ENCODE data around the gene PPP1R15A. TPM values are rescaled to one million over a fixed set of nuclear protein-coding genes. Genes with fewer than 3 reads are reported as not detected.

Gene PPP1R15A
- polyA plus RNA-seq, 1 donor from 2014 or later = 73.6 TPM

DNA sequence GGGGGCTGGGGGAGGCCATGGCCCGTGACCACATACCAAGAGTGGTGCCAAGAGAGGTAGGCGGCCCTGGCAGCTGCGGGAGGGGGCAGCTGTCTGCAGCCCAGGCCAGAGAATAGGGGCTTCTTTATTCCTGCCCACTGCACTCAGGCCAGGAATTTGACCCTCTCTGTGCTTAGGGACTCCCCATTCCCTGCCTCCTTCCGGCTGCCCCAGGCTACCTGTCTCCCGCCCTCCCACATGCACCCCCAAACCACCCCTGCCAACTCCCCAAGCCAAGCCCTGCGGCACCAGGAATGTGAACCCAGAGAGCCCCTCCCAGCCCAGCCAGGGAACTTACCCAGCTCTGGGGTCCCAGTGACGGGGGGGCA is 4.5 kb upstream of the PPP1R15A start:
- Histone ChIP-seq H3K27ac (ENCODE audit: low read length) (no peak overlapping the region), H3K4me2 (ENCODE audit: low read length) (no peak overlapping the region), H3F3A (ENCODE audit: insufficient read depth, low read length, poor library complexity, severe bottlenecking) (peaks cover 2% of the 10 kb centered on the region), H2AFZ (ENCODE audit: low read depth, low read length) (no peak overlapping the region), H3K79me2 (replicated peaks; ENCODE audit: insufficient read depth, low read length) (peaks cover 4% of the 10 kb centered on the region), H3K9me2 (ENCODE audit: insufficient read depth, low read length) (no peaks in the 10 kb centered on the region), H3K36me3 (ENCODE audit: insufficient read depth, low read length) (no peaks in the 10 kb centered on the region), H3K27me3 (ENCODE audit: insufficient read depth, low read depth, low read length) (no peaks in the 10 kb centered on the region), H3K9me3 (ENCODE audit: low read length) (no peaks in the 10 kb centered on the region), H4K20me1 (ENCODE audit: insufficient read depth) (no peaks in the 10 kb centered on the region), H3K4me3 (ENCODE audit: low read length) (no peak overlapping the region), H3K9ac (ENCODE audit: low read length) (no peak overlapping the region)
- TF ChIP-seq MXI1 (conservative IDR thresholded peaks at IDR 0.05; ENCODE audit: poor library complexity, severe bottlenecking) (no peak), POLR2AphosphoS5 (IDR thresholded peaks at IDR 0.05) (no peak), SMC3 (conservative IDR thresholded peaks at IDR 0.05; ENCODE audit: poor library complexity) (no peak), RAD21 (conservative IDR thresholded peaks at IDR 0.05) (no peak), EP300 (conservative IDR thresholded peaks at IDR 0.05; ENCODE audit: poor library complexity, severe bottlenecking) (no peak), TAF1 (IDR thresholded peaks at IDR 0.05; ENCODE audit: low read depth) (no peak)
- TF ChIP-seq, protein P1, sequence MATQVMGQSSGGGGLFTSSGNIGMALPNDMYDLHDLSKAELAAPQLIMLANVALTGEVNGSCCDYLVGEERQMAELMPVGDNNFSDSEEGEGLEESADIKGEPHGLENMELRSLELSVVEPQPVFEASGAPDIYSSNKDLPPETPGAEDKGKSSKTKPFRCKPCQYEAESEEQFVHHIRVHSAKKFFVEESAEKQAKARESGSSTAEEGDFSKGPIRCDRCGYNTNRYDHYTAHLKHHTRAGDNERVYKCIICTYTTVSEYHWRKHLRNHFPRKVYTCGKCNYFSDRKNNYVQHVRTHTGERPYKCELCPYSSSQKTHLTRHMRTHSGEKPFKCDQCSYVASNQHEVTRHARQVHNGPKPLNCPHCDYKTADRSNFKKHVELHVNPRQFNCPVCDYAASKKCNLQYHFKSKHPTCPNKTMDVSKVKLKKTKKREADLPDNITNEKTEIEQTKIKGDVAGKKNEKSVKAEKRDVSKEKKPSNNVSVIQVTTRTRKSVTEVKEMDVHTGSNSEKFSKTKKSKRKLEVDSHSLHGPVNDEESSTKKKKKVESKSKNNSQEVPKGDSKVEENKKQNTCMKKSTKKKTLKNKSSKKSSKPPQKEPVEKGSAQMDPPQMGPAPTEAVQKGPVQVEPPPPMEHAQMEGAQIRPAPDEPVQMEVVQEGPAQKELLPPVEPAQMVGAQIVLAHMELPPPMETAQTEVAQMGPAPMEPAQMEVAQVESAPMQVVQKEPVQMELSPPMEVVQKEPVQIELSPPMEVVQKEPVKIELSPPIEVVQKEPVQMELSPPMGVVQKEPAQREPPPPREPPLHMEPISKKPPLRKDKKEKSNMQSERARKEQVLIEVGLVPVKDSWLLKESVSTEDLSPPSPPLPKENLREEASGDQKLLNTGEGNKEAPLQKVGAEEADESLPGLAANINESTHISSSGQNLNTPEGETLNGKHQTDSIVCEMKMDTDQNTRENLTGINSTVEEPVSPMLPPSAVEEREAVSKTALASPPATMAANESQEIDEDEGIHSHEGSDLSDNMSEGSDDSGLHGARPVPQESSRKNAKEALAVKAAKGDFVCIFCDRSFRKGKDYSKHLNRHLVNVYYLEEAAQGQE (IDR thresholded peaks at IDR 0.05; ENCODE audit: borderline replicate concordance) = no peak

DNA sequence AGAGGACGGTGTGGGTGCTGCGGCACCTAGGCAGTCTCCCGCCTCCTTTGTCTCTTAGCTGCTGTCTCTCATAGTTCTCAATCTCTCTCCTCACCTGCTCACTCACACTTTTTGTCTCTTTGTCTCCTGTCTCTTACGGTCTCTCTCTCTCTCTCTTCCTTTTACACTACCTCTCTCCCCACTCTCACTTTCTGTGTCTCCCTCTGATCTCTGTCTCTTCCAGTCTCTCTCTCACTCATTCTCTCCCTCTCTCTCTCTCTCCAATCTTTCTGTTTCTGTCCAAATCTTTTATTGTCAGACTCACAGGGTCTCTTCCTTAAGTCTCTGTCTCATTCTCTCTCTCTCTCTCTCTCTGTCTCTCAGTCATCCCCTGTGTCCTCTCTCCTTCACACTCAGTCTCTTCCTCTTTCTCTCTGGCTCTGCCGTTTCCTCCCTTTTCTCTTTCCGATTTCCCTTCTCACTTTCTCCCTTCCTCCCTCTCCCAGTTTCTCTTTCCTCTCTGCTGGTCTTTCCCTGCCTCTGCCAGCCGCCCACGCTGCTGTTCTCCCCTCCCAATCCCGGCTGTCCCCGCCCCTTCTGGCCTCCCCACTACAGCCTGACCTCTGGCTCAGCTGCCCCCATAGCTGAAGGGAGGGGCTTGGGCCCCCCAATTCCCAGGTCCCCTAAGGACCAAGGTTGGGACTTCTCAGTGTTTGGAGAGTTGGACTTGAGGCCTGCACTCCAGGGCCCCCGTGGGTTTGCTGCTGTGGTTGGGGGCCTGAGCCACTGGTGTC is 3.9 kb upstream of the PPP1R15A start, which contains the start of gene PLEKHA4:
Gene PLEKHA4 (minus strand): TSS at position 504 of the 773 bp plus-strand sequence. CDS start 997 bp downstream, outside the sequence.
- no peak within 1 kb of the TSS for H3K9ac ChIP-seq (ENCODE audit: low read length)
- no peak within 1 kb of the TSS for H2AFZ ChIP-seq (ENCODE audit: low read depth, low read length)
- no peak within 1 kb of the TSS for H3K4me3 ChIP-seq (ENCODE audit: low read length)
- no peaks in the 10 kb centered on the region for H3K27me3 ChIP-seq (ENCODE audit: insufficient read depth, low read depth, low read length)
- H3K9me2 ChIP-seq (ENCODE audit: insufficient read depth, low read length) = no peaks in the 10 kb centered on the region
- H3K9me3 ChIP-seq (ENCODE audit: low read length) = no peaks in the 10 kb centered on the region
- no peak for TF ChIP-seq SMC3 (conservative IDR thresholded peaks at IDR 0.05; ENCODE audit: poor library complexity)
- TF ChIP-seq TAF1 (IDR thresholded peaks at IDR 0.05; ENCODE audit: low read depth) = no peak
- TF ChIP-seq EZH2 (IDR thresholded peaks at IDR 0.05; ENCODE audit: borderline replicate concordance, insufficient read depth, low read length, poor library complexity, severe bottlenecking) = no peak
- no peak for TF ChIP-seq MXI1 (conservative IDR thresholded peaks at IDR 0.05; ENCODE audit: poor library complexity, severe bottlenecking)
- TF ChIP-seq EP300 (conservative IDR thresholded peaks at IDR 0.05; ENCODE audit: poor library complexity, severe bottlenecking) = no peak
- no peak for TF ChIP-seq POLR2AphosphoS5 (IDR thresholded peaks at IDR 0.05)
- no peak for TF ChIP-seq RAD21 (conservative IDR thresholded peaks at IDR 0.05)
- TF ChIP-seq, protein P2, sequence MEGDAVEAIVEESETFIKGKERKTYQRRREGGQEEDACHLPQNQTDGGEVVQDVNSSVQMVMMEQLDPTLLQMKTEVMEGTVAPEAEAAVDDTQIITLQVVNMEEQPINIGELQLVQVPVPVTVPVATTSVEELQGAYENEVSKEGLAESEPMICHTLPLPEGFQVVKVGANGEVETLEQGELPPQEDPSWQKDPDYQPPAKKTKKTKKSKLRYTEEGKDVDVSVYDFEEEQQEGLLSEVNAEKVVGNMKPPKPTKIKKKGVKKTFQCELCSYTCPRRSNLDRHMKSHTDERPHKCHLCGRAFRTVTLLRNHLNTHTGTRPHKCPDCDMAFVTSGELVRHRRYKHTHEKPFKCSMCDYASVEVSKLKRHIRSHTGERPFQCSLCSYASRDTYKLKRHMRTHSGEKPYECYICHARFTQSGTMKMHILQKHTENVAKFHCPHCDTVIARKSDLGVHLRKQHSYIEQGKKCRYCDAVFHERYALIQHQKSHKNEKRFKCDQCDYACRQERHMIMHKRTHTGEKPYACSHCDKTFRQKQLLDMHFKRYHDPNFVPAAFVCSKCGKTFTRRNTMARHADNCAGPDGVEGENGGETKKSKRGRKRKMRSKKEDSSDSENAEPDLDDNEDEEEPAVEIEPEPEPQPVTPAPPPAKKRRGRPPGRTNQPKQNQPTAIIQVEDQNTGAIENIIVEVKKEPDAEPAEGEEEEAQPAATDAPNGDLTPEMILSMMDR (IDR thresholded peaks at IDR 0.05; ENCODE audit: poor library complexity, severe bottlenecking) = no peak
- TF ChIP-seq, protein P1 (IDR thresholded peaks at IDR 0.05; ENCODE audit: borderline replicate concordance) = no peak
- peaks cover 3% of the 10 kb centered on the region for H3F3A ChIP-seq (ENCODE audit: insufficient read depth, low read length, poor library complexity, severe bottlenecking)
- H3K79me2 ChIP-seq (replicated peaks; ENCODE audit: insufficient read depth, low read length) = peaks cover 10% of the 10 kb centered on the region
- no peaks in the 10 kb centered on the region for H4K20me1 ChIP-seq (ENCODE audit: insufficient read depth)
- H3K36me3 ChIP-seq (ENCODE audit: insufficient read depth, low read length) = no peaks in the 10 kb centered on the region
- no peak within 1 kb of the TSS for H3K27ac ChIP-seq (ENCODE audit: low read length)
- H3K4me2 ChIP-seq (ENCODE audit: low read length) = no peak within 1 kb of the TSS

Measured in neural cell (in vitro differentiated cells).